RKO (cell line): ENCODE results near the gene KCNC2.
A peak's percentile ranks its signal among the peaks of the same experiment; 100 is the strongest.
"Not testable (repeated sequence)": the region's sequence is repeated elsewhere in the genome, so short reads cannot be mapped to it uniquely, and the experiment has no call there.

ENCODE experiments used
- DNase-seq: peaks from one replicate; pipeline ENCODE4 v3.0.0-alpha.2; 2016; ENCODE audit warnings: low spot score

Gene KCNC2

GRCh38 chr12:75209812-75210138, at the start of gene KCNC2:
Gene KCNC2, minus strand, starts transcription at chr12:75209839.
- DNase-seq = no peak

GRCh38 chr12:75259143-75259542, 49.5 kb upstream of the KCNC2 start:
- no peak for DNase-seq

GRCh38 chr12:75257510-75257909, 47.9 kb upstream of the KCNC2 start:
- no peak for DNase-seq

- no peak for DNase-seq
Measured at GRCh38 chr12:75245108-75245507, 35.5 kb upstream of the KCNC2 start.

GRCh38 chr12:75239987-75240386, 30.3 kb upstream of the KCNC2 start:
- no peak for DNase-seq

- no peak for DNase-seq
Measured at GRCh38 chr12:75236206-75236605, 26.6 kb upstream of the KCNC2 start.

- DNase-seq = no peak
Measured at GRCh38 chr12:75227132-75227531, 17.5 kb upstream of the KCNC2 start.

- no peak for DNase-seq
Measured at GRCh38 chr12:75212072-75212471, 2.4 kb upstream of the KCNC2 start.

- no peak for DNase-seq
Measured at GRCh38 chr12:75208856-75209811, 505 bp downstream of the KCNC2 start.

GRCh38 chr12:75207338-75208083, 2.1 kb downstream of the KCNC2 start:
- DNase-seq = no peak

GRCh38 chr12:75205558-75205957, 4.1 kb downstream of the KCNC2 start:
- no peak for DNase-seq

- peak; percentile 16 for DNase-seq
Measured at GRCh38 chr12:75196865-75197264, 12.8 kb downstream of the KCNC2 start.

- DNase-seq = no peak
Measured at GRCh38 chr12:75196408-75196807, 13.2 kb downstream of the KCNC2 start.

- DNase-seq = no peak
Measured at GRCh38 chr12:75194250-75194649, 15.4 kb downstream of the KCNC2 start.

- DNase-seq = no peak
Measured at GRCh38 chr12:75192196-75192595, 17.4 kb downstream of the KCNC2 start.

GRCh38 chr12:75190846-75191245, 18.8 kb downstream of the KCNC2 start:
- DNase-seq = peak; percentile 46

- not testable (repeated sequence) for DNase-seq
Measured at GRCh38 chr12:75185881-75186280, 23.8 kb downstream of the KCNC2 start.

- DNase-seq = no peak
Measured at GRCh38 chr12:75184516-75184915, 25.1 kb downstream of the KCNC2 start.

GRCh38 chr12:75183967-75184366, 25.7 kb downstream of the KCNC2 start:
- DNase-seq = no peak

- peak; percentile 96 for DNase-seq
Measured at GRCh38 chr12:75177997-75178396, 31.6 kb downstream of the KCNC2 start.

- no peak for DNase-seq
Measured at GRCh38 chr12:75172611-75173010, 37.0 kb downstream of the KCNC2 start.

- no peak for DNase-seq
Measured at GRCh38 chr12:75170640-75171185, 38.9 kb downstream of the KCNC2 start.

- no peak for DNase-seq
Measured at GRCh38 chr12:75162845-75163244, 46.8 kb downstream of the KCNC2 start.
